IMR-90 (cell line): ENCODE results near the gene MMRN2. TPM values are rescaled to one million over a fixed set of nuclear protein-coding genes. Genes with fewer than 3 reads are reported as not detected.

Source experiments
- ATAC-seq: fragments of 200-7000 bp; cut with Tn5 transposase; 2 replicates; pipeline ENCODE4 v1.9.1; 2020; ENCODE audit warnings: low read depth, mild to moderate bottlenecking, moderate library complexity
- BruUV-seq: library from RNA; stranded (reverse); fragments of 400-500 nt; replicated peaks from 2 replicates; lab custom pipeline; 2021; lab: Mats Ljungman, UMichigan
- CTCF ChIA-PET: fragments of 300-600 bp; formaldehyde crosslinking; extraction: SDS; loops from one replicate; lab custom pipeline; 2021; ENCODE audit warnings: antibody characterized with exemption; lab: Yijun Ruan, JAX
- POLR2A ChIA-PET: fragments of 300-600 bp; sonication (Branson Sonifier 250); formaldehyde crosslinking; loops from one replicate; lab custom pipeline; 2022; ENCODE audit warnings: antibody characterized with exemption; ENCODE audit not compliant: unreplicated experiment; lab: Charles Lee
- DNase-seq: peaks from one replicate; pipeline ENCODE4 v3.0.0; 2013
- H2AFZ ChIP-seq: replicated peaks from 2 replicates; pipeline ENCODE3; 2013; ENCODE audit warnings: low read length, mild to moderate bottlenecking; ENCODE audit not compliant: poor library complexity
- H2AK5ac ChIP-seq: 2 replicates; pipeline ENCODE4 v1.6.1; 2013; ENCODE audit warnings: low read depth, low read length, inconsistent platforms
- H2AK9ac ChIP-seq: replicated peaks from 2 replicates; pipeline ENCODE3; 2013; ENCODE audit warnings: mild to moderate bottlenecking, low read depth, low read length, moderate library complexity; ENCODE audit not compliant: poor library complexity
- H2BK120ac ChIP-seq: 2 replicates; pipeline ENCODE4 v1.6.1; 2013; ENCODE audit warnings: low read depth, low read length, inconsistent platforms
- H2BK15ac ChIP-seq: 3 replicates; pipeline ENCODE4 v1.6.1; 2013; ENCODE audit warnings: low read depth, low read length, inconsistent platforms
- H2BK20ac ChIP-seq: 2 replicates; pipeline ENCODE4 v1.6.1; 2013; ENCODE audit warnings: low read depth, mild to moderate bottlenecking, inconsistent platforms, low read length, moderate library complexity
- H2BK5ac ChIP-seq: 2 replicates; pipeline ENCODE4 v1.6.1; 2013; ENCODE audit warnings: mild to moderate bottlenecking, low read depth, low read length, inconsistent platforms; ENCODE audit not compliant: poor library complexity, severe bottlenecking
- H3K14ac ChIP-seq: replicated peaks from 2 replicates; pipeline ENCODE4 v1.6.1; 2013; ENCODE audit warnings: low read depth, low read length, inconsistent platforms
- H3K18ac ChIP-seq: 2 replicates; pipeline ENCODE4 v1.6.1; 2013; ENCODE audit warnings: low read depth, low read length, control low read depth
- H3K23ac ChIP-seq: 2 replicates; pipeline ENCODE4 v1.6.1; 2013; ENCODE audit warnings: low read depth, low read length, inconsistent platforms
- H3K27ac ChIP-seq: 2 replicates; pipeline ENCODE4 v1.5.1; 2013; ENCODE audit warnings: mild to moderate bottlenecking, control low read depth, low read length; ENCODE audit not compliant: insufficient read depth
- H3K27me3 ChIP-seq: 2 replicates; pipeline ENCODE4 v1.6.1; 2013; ENCODE audit warnings: low read length; ENCODE audit not compliant: control insufficient read depth, insufficient read depth
- H3K36me3 ChIP-seq: 2 replicates; pipeline ENCODE4 v1.6.1; 2013; ENCODE audit warnings: low read length, mixed read lengths; ENCODE audit not compliant: control insufficient read depth, insufficient read depth
- H3K4ac ChIP-seq: 2 replicates; pipeline ENCODE4 v1.6.1; 2013; ENCODE audit warnings: low read depth, low read length, inconsistent platforms
- H3K4me1 ChIP-seq: 2 replicates; pipeline ENCODE4 v1.6.1; 2013; ENCODE audit warnings: low read length, mixed read lengths; ENCODE audit not compliant: control insufficient read depth, insufficient read depth
- H3K4me2 ChIP-seq: 2 replicates; pipeline ENCODE4 v1.6.1; 2013; ENCODE audit warnings: low read depth, mild to moderate bottlenecking, control low read depth, low read length, moderate library complexity
- H3K4me3 ChIP-seq: 2 replicates; pipeline ENCODE4 v1.5.1; 2013; ENCODE audit warnings: low read depth, mild to moderate bottlenecking, control low read depth, low read length, moderate library complexity; ENCODE audit not compliant: insufficient read depth
- H3K56ac ChIP-seq: 2 replicates; pipeline ENCODE4 v1.6.1; 2013; ENCODE audit warnings: low read length, inconsistent platforms; ENCODE audit not compliant: insufficient read depth; ENCODE audit errors: extremely low read depth
- H3K79me1 ChIP-seq, 2 experiments: 2 replicates each; pipeline ENCODE4 v1.6.1; 2013; ENCODE audit warnings: low read length in 2 of 2, inconsistent platforms in 1 of 2, low read depth in 1 of 2
- H3K9ac ChIP-seq: 2 replicates; pipeline ENCODE4 v1.6.1; 2013; ENCODE audit warnings: low read depth, low read length, control low read depth
- H3K9me1 ChIP-seq: 2 replicates; pipeline ENCODE4 v1.6.1; 2013; ENCODE audit warnings: low read length, inconsistent platforms; ENCODE audit not compliant: insufficient read depth
- H3K9me3 ChIP-seq: 2 replicates; pipeline ENCODE4 v1.6.1; 2013; ENCODE audit warnings: low read length; ENCODE audit not compliant: control insufficient read depth, insufficient read depth
- H4K20me1 ChIP-seq: 2 replicates; pipeline ENCODE4 v1.6.1; 2013; ENCODE audit warnings: low read length, inconsistent platforms; ENCODE audit not compliant: insufficient read depth
- H4K5ac ChIP-seq: 2 replicates; pipeline ENCODE4 v1.6.1; 2013; ENCODE audit warnings: mild to moderate bottlenecking, low read depth, low read length, control low read depth
- H4K8ac ChIP-seq, 2 experiments: 2 replicates each; pipeline ENCODE4 v1.6.1; 2013; ENCODE audit warnings: low read depth in 2 of 2, low read length in 2 of 2, control low read depth in 1 of 2, inconsistent platforms in 1 of 2
- H4K91ac ChIP-seq: 2 replicates; pipeline ENCODE4 v1.6.1; 2013; ENCODE audit warnings: low read depth, low read length, inconsistent platforms; ENCODE audit not compliant: insufficient read depth
- BHLHE40 ChIP-seq: fragments of 150-350 bp; IDR thresholded peaks from 2 replicates; pipeline ENCODE4 v1.6.1; 2016; ENCODE audit warnings: mild to moderate bottlenecking, low read depth, low read length
- ELK1 ChIP-seq: fragments of 150-350 bp; IDR thresholded peaks from 2 replicates; pipeline ENCODE4 v1.6.1; 2016; ENCODE audit warnings: low read depth, mild to moderate bottlenecking, low read length, moderate library complexity, borderline replicate concordance
- FOS ChIP-seq: fragments of 150-350 bp; IDR thresholded peaks from 2 replicates; pipeline ENCODE4 v1.6.1; 2016; ENCODE audit warnings: low read depth, low read length
- MAZ ChIP-seq: IDR thresholded peaks from 2 replicates; pipeline ENCODE4 v1.6.1; 2012; ENCODE audit warnings: low read depth, mild to moderate bottlenecking, low read length, improper control_type of control experiment, moderate library complexity, borderline replicate concordance
- MXI1 ChIP-seq: IDR thresholded peaks from 2 replicates; pipeline ENCODE4 v1.6.1; 2012; ENCODE audit warnings: low read depth, mild to moderate bottlenecking, low read length, moderate library complexity, borderline replicate concordance
- NFE2L2 ChIP-seq: fragments of 150-350 bp; IDR thresholded peaks from 2 replicates; pipeline ENCODE4 v1.6.1; 2016; ENCODE audit warnings: low read depth, mild to moderate bottlenecking, low read length
- RFX5 ChIP-seq: IDR thresholded peaks from 2 replicates; pipeline ENCODE4 v1.8.0; 2012; ENCODE audit warnings: low read depth, mild to moderate bottlenecking, low read length, moderate library complexity
- WGBS, 2 experiments: methylation state at CpG; one replicate each; pipeline versions ENCODE4 v1.1.5 to v1.1.7; 2013; ENCODE audit warnings: missing lambda C conversion rate in 2 of 2; ENCODE audit not compliant: insufficient read length in 1 of 2; ENCODE audit errors: extremely low coverage in 2 of 2; 5-methylcytosine and 5-hydroxymethylcytosine counted together
- dilution Hi-C: fragments of 300-500 bp; cut with HindIII; formaldehyde crosslinking; loops from one replicate; pipeline ENCODE4 v1.14.3; 2018; ENCODE audit warnings: low sequenced_read_pairs; ENCODE audit not compliant: unreplicated experiment
- in situ Hi-C: fragments of 300-500 bp; cut with MboI; formaldehyde crosslinking; loops from 3 replicates; pipeline ENCODE4 v1.14.3; 2019; ENCODE audit warnings: low sequenced_read_pairs, inconsistent platforms, mixed read lengths
- intact Hi-C: fragments of 100-400 bp; cut with micrococcal nuclease; formaldehyde crosslinking; loops from 2 replicates; pipeline ENCODE4 v1.10.0; 2022
- polyA plus RNA-seq, 3 experiments: library from polyadenylated mRNA; depleted of rRNA; stranded (reverse); fragments of >200 nt; gene quantifications; 2 replicates each; pipeline ENCODE4 v1.2.3, GENCODE V29; 2012; ENCODE audit warnings: low replicate concordance in 1 of 3
- total RNA-seq: library from RNA; depleted of rRNA; stranded (reverse); fragments of >200 nt; gene quantifications from 2 replicates; pipeline ENCODE4 v1.2.3, GENCODE V29; 2012
- TF ChIP-seq, protein P1 (sequence below): conservative IDR thresholded peaks from 2 replicates; pipeline ENCODE4 v1.5.1; 2012; ENCODE audit warnings: mild to moderate bottlenecking, low read depth, low read length, improper control_type of control experiment
- TF ChIP-seq, protein P2 (sequence below): fragments of 150-350 bp; IDR thresholded peaks from 2 replicates; pipeline ENCODE4 v1.6.1; 2017; ENCODE audit warnings: mild to moderate bottlenecking, antibody characterized with exemption, low read length, low read depth

MMRN2 gene
- total and polyA plus RNA-seq, 2 of the 4 experiments (the other 2 are of a cell fraction), result 1.6 to 1.8 TPM

GRCh38 chr10:86971232-86971991 lies 14.0 kb upstream of the MMRN2 start:
- peak overlapping the region; percentile 67 for H3K18ac ChIP-seq
- H2AK5ac ChIP-seq, result peak overlapping the region; percentile 96
- DNase-seq (peak; percentile 85), ATAC-seq (peak; percentile 79)
- 27% methylated on average over 19 of the region's 66 CpGs; no CpG with 5 or more reads in 1 of the 2 experiments for WGBS, 2 experiments
- peak overlapping the region; percentile 85 for H4K5ac ChIP-seq
- peak overlapping the region; percentile 31 for H2BK20ac ChIP-seq
- peak overlapping the region; percentile 98 for H4K91ac ChIP-seq
- H3K23ac ChIP-seq, result peak overlapping the region; percentile 67; the same call in 1 of the 2 replicates
- H3K9me3 ChIP-seq, result no peaks in the 10 kb centered on the region
- H3K4me2 ChIP-seq, result peak overlapping the region; percentile 97
- peak overlapping the region; percentile 72 for H2BK15ac ChIP-seq
- H2AFZ ChIP-seq, result peak overlapping the region; percentile 92
- dilution Hi-C loops, result no loop called here
- in situ Hi-C loops, result no loop called here
- H3K36me3 ChIP-seq, result no peaks in the 10 kb centered on the region
- H3K27me3 ChIP-seq, result no peaks in the 10 kb centered on the region
- peak overlapping the region; percentile 75 for H3K4me3 ChIP-seq
- H3K9ac ChIP-seq, result peak overlapping the region; percentile 93
- peak overlapping the region; percentile 68 for H3K56ac ChIP-seq
- POLR2A ChIA-PET, result interaction anchor here (0.6 kb wide), 1 partner anchor 17 kb away, joined by 6 read pairs; no protein-coding TSS in a partner anchor
- H3K14ac ChIP-seq, result peak overlapping the region; percentile 30
- H2BK5ac ChIP-seq, result peak overlapping the region; percentile 82
- peaks cover 17% of the 10 kb centered on the region for H3K9me1 ChIP-seq
- peak overlapping the region; percentile 80 to 91 for H4K8ac ChIP-seq
- intact Hi-C loops, result no loop called here
- H3K4me1 ChIP-seq, result peaks cover 35% of the 10 kb centered on the region
- peak overlapping the region; percentile 88 for H2BK120ac ChIP-seq
- no TSS peak for BruUV-seq
- H3K27ac ChIP-seq, result peak overlapping the region; percentile 92
- no peaks in the 10 kb centered on the region; the same call in 1 of the 2 replicates for H4K20me1 ChIP-seq
- peak overlapping the region; percentile 95 for H3K4ac ChIP-seq
- TF ChIP-seq ELK1 (no peak), MAZ (peak; percentile 72; the same call in 1 of the 2 replicates), BHLHE40 (peak; percentile 99), FOS (peak; percentile 77), MXI1 (peak; percentile 49; the same call in 1 of the 2 replicates), NFE2L2 (peak; percentile 43; the same call in 1 of the 2 replicates), RFX5 (no peak)
- TF ChIP-seq, protein P1, sequence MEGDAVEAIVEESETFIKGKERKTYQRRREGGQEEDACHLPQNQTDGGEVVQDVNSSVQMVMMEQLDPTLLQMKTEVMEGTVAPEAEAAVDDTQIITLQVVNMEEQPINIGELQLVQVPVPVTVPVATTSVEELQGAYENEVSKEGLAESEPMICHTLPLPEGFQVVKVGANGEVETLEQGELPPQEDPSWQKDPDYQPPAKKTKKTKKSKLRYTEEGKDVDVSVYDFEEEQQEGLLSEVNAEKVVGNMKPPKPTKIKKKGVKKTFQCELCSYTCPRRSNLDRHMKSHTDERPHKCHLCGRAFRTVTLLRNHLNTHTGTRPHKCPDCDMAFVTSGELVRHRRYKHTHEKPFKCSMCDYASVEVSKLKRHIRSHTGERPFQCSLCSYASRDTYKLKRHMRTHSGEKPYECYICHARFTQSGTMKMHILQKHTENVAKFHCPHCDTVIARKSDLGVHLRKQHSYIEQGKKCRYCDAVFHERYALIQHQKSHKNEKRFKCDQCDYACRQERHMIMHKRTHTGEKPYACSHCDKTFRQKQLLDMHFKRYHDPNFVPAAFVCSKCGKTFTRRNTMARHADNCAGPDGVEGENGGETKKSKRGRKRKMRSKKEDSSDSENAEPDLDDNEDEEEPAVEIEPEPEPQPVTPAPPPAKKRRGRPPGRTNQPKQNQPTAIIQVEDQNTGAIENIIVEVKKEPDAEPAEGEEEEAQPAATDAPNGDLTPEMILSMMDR, result no peak
- TF ChIP-seq, protein P2, sequence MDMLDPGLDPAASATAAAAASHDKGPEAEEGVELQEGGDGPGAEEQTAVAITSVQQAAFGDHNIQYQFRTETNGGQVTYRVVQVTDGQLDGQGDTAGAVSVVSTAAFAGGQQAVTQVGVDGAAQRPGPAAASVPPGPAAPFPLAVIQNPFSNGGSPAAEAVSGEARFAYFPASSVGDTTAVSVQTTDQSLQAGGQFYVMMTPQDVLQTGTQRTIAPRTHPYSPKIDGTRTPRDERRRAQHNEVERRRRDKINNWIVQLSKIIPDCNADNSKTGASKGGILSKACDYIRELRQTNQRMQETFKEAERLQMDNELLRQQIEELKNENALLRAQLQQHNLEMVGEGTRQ, result peak; percentile 61
- CTCF ChIA-PET, result no interaction called here
- H3K79me1 ChIP-seq, result peaks cover 0 to 38% of the 10 kb centered on the region in 2 experiments; a peak in 3 of 4 replicates
- peak overlapping the region; percentile 99 for H2AK9ac ChIP-seq
